ENCODE data around the gene NDST3. TPM values are rescaled to one million over a fixed set of nuclear protein-coding genes. Genes with fewer than 3 reads are reported as not detected.

Gene NDST3
- total RNA-seq, 2 experiments from 2014 or later = not detected

GRCh38 chr4:118278473-118279274, 244.4 kb downstream of the NDST3 start:
- intact Hi-C loops (cut with micrococcal nuclease) = no loop called here
- Mint-ChIP-seq H3K9me3 (no peaks in the 10 kb centered on the region), H3K4me3 (peak overlapping the region; percentile 80), H3K27ac (peak overlapping the region; percentile 94), H3K4me1 (ENCODE audit: low read depth) (peaks cover 30% of the 10 kb centered on the region), H3K36me3 (ENCODE audit: low read depth) (peaks cover 43% of the 10 kb centered on the region), H3K27me3 (no peaks in the 10 kb centered on the region)
- peak; percentile 98 for ATAC-seq
- TF ChIP-seq, protein P1, sequence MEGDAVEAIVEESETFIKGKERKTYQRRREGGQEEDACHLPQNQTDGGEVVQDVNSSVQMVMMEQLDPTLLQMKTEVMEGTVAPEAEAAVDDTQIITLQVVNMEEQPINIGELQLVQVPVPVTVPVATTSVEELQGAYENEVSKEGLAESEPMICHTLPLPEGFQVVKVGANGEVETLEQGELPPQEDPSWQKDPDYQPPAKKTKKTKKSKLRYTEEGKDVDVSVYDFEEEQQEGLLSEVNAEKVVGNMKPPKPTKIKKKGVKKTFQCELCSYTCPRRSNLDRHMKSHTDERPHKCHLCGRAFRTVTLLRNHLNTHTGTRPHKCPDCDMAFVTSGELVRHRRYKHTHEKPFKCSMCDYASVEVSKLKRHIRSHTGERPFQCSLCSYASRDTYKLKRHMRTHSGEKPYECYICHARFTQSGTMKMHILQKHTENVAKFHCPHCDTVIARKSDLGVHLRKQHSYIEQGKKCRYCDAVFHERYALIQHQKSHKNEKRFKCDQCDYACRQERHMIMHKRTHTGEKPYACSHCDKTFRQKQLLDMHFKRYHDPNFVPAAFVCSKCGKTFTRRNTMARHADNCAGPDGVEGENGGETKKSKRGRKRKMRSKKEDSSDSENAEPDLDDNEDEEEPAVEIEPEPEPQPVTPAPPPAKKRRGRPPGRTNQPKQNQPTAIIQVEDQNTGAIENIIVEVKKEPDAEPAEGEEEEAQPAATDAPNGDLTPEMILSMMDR (IDR thresholded peaks at IDR 0.05) = no peak
- ChIA-PET CTCF (no interaction called here), POLR2A (interaction anchor here (0.7 to 0.9 kb wide), 2 partner anchors 10 to 73 kb away, joined by 4 read pairs; no protein-coding TSS in a partner anchor)
- DNase-seq = peak; percentile 99

DNA sequence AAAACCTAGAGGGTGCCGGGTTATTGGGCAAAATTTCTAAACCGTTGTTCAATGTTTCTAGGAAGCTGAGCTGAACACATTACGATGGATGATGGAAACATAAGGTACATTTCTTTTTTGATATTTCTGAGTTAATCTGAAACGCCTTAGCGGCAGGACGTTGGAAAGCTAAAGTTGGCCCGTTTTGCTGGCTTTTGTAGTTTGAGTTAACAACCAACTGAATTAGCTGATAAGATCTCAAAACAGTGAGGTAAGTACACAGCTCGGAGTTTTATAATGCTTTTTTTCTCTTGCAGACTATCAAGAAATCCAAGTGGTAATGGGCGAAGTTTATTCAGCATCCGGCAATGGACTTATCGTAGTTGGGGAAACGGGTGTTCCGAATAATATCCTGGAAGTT, 245.0 kb downstream of the NDST3 start:
- intact Hi-C loops (cut with micrococcal nuclease) = no loop called here
- no peaks in the 10 kb centered on the region for H3K9me3 Mint-ChIP-seq

GRCh38 chr4:118279920-118280432, 245.7 kb downstream of the NDST3 start:
- ChIA-PET CTCF (interaction anchor here (1.8 kb wide), 1 partner anchor 73 kb away, joined by 7 read pairs; the partner anchor contains the start of gene PRSS12), POLR2A (interaction anchor here (0.9 kb wide), 1 partner anchor 9 kb away, joined by 4 read pairs; no protein-coding TSS in a partner anchor)
- Mint-ChIP-seq H3K27ac (peak overlapping the region; percentile 94), H3K27me3 (no peaks in the 10 kb centered on the region), H3K9me3 (no peaks in the 10 kb centered on the region), H3K4me1 (ENCODE audit: low read depth) (peaks cover 30% of the 10 kb centered on the region), H3K36me3 (ENCODE audit: low read depth) (peaks cover 43% of the 10 kb centered on the region), H3K4me3 (peak overlapping the region; percentile 80)
- intact Hi-C loops (cut with micrococcal nuclease) = no loop called here
- DNase-seq (no peak), ATAC-seq (no peak)
- TF ChIP-seq, protein P1 (IDR thresholded peaks at IDR 0.05) = no peak

More for the DNA sequence above, 245.0 kb downstream of the NDST3 start:
- ATAC-seq = no peak
- ChIA-PET CTCF (no interaction called here), POLR2A (interaction anchor here (0.7 to 0.9 kb wide), 2 partner anchors 10 to 72 kb away, joined by 4 read pairs; no protein-coding TSS in a partner anchor)
- H3K27ac Mint-ChIP-seq = peak overlapping the region; percentile 94
- H3K36me3 Mint-ChIP-seq (ENCODE audit: low read depth) = peaks cover 43% of the 10 kb centered on the region
- H3K4me3 Mint-ChIP-seq = peak overlapping the region; percentile 80
- TF ChIP-seq, protein P1 (IDR thresholded peaks at IDR 0.05) = no peak
- DNase-seq = no peak
- H3K4me1 Mint-ChIP-seq (ENCODE audit: low read depth) = peaks cover 30% of the 10 kb centered on the region
- no peaks in the 10 kb centered on the region for H3K27me3 Mint-ChIP-seq

DNA sequence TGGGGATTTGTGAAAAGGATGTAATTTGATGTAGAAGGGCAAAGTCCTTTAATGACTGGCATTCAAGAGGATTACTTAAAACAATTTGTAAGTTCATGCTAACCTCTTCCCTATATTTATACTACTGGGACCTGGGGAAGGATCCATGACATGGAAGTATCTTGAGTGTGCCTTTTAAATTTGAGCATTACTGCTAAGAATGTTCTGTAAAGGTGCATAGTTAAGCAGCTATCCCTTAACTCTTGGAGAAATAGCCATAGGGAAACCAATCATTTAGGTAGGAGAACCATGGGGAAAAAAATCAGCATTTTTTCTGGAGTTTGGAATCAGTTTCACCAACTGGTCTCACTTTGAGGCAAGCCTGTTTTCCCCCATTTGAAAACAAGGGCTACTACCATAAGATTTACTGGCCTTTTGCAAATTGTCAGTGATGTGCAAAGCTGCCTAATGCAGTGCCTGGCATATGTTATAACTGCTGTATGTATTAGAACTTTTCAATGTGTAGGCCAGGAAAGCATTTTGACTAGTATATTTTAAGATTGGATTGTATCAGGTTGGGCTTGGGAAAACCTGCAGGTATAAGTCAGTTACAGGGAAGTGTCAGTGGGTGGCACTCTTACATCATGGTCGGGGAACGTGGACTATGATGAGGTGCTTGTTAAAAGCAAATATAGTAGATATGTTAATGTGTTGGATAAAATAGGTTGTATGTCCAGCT, 246.4 kb downstream of the NDST3 start:
- intact Hi-C loops (cut with micrococcal nuclease) = no loop called here
- Mint-ChIP-seq H3K9me3 (no peaks in the 10 kb centered on the region), H3K36me3 (ENCODE audit: low read depth) (peaks cover 43% of the 10 kb centered on the region), H3K27me3 (no peaks in the 10 kb centered on the region), H3K27ac (peak overlapping the region; percentile 86), H3K4me3 (peak overlapping the region; percentile 80), H3K4me1 (ENCODE audit: low read depth) (peaks cover 30% of the 10 kb centered on the region)
- ATAC-seq = no peak
- TF ChIP-seq, protein P1 (IDR thresholded peaks at IDR 0.05) = peak; percentile 49
- DNase-seq = peak; percentile 57
- ChIA-PET POLR2A (no interaction called here), CTCF (interaction anchor here (1.8 kb wide), 1 partner anchor 73 kb away, joined by 7 read pairs; the partner anchor contains the start of gene PRSS12)

Measured in activated CD8-positive, alpha-beta T cell treated with anti-CD3 and anti-CD28 coated beads for 36 hours (primary cell).